Left renal pelvis (tissue), 4 donors: ENCODE results near the gene GTSE1. TPM values are rescaled to one million over a fixed set of nuclear protein-coding genes. Genes with fewer than 3 reads are reported as not detected.

Experiments
- DNase-seq, 4 donors: peaks; one replicate each; pipeline ENCODE4 v3.0.0-alpha.2; 2013; ENCODE audit warnings: low read depth in 4 of 4, low spot score in 3 of 4
- polyA plus RNA-seq, 4 donors: library from polyadenylated mRNA; unstranded; fragments of 120-200 nt; gene quantifications; one replicate each; pipeline ENCODE4 v1.2.1, GENCODE V29; 2013; ENCODE audit not compliant: insufficient read length in 4 of 4

GTSE1 gene
- polyA plus RNA-seq, 4 donors: 13.3 to 20.0 (median 15.6) TPM

DNA sequence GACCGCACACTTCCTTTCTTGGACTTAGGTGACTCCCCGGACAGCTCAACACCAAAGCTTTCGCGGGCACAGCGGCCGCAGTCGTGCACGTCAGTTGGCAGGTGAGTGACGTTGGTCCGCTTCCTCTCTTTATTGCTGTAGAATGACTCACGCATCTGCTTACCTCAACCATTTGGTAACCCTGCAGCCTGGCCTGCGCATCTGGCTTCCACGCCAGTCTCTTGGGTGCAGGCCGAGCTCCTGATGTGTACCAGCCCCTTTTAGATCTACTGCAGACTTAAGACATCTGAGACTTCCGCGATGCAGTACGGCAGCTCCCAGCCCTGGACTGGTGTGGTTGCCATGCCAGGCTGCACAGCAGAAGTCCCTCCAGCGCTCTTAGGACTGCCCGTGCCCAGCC, 26.5 kb downstream of the GTSE1 start:
- DNase-seq: no peak

DNA sequence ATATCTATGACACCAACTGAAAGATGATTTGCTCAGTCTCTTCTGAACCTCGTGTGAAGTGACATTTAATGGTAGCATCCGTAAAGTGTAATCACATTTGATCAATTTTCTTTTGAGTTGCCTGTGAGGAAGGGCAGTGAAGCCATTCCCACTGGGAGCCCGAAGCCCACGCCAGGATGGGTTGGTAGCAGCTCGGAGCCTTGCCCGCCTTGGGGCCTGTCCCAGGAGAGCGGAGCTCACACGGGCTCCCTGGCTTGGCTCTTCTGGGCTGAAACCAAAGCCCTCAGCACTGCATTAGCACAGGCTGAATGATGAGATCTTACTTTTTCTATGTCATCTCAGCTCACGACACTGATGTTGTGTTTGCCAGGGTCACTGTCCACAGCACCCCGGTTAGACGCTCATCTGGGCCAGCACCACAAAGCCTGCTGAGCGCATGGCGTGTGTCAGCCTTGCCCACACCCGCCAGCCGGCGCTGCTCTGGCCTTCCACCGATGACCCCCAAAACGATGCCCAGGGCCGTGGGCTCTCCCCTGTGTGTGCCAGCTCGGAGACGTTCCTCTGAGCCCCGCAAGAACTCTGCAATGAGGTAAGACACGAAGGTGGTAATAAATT, 29.5 kb downstream of the GTSE1 start:
- no peak for DNase-seq

DNA sequence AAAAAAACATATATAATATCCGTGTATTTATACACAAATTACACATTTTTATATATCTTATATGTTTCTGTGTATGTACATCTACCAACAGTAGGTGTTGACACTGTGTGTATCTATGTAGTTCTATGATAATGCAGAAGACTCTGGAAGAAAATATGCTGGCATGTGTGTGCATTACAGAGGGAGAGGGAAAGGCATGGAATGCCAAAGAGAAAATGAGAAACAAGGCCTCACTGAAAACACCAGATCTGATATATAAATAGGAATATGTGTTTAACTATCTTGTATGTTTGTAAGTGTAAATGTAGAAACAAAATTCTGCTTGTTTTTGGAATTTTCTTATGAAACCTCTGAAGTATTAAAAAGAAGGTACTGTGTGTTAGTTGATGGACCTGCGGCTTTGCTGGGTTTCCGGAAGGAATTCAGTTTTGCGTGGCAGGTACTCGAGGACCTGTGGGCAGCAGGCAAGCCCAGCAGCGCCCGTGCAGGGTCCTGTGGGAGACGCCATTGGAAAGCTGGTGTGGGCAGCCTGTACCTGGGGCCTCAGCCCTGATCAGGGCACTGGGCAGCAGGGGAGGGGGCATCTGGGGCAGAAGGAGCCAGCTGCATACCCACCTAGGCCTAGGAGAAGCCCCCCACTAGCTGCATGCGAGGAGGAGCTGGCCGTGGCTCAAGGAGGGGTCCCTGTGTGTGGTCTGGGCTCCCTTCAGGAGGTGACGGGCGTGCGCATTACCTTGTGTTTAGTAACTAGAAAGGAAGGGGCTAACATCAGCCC, 31.2 kb downstream of the GTSE1 start:
- no peak for DNase-seq

DNA sequence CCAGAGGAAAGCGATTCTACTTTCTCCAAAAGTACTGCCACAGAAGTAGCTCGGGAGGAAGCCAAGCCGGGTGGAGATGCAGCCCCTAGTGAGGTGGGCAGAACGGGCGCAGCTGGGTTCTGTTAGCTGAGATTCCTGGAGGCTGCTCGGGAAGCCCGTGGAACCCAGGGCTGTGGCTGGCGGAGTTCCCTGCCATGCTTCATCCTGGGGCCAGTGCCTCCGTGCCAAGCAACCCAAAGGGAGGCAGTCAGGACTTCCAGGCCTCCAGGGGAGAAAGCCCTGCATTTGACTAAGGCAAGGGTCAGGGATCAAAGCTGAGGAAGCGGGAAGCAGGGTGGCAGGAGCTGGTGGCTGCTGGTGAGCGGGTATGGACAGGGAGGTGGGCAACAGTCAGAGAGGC, 32.1 kb downstream of the GTSE1 start:
- DNase-seq: no peak

DNA sequence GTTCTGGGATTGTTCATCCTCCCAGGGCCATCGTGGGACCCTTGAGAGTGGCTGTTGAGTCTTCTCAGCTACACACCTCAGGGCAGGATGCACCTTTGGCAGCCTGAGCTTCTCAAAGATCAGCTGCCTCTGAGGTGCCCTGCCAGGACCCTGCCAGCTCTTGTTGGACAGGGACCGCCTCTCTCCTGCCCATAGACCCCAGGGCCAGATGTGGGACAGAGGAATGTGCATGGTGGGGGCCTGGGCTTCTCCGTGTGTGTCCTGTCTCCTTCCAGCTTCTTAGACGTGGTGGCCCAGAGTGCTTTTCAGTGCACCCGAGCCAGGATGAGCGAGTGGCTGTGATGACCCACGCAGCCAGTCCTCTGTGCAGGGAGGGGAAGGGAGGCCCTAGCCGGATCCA, 32.9 kb downstream of the GTSE1 start:
- no peak for DNase-seq

DNA sequence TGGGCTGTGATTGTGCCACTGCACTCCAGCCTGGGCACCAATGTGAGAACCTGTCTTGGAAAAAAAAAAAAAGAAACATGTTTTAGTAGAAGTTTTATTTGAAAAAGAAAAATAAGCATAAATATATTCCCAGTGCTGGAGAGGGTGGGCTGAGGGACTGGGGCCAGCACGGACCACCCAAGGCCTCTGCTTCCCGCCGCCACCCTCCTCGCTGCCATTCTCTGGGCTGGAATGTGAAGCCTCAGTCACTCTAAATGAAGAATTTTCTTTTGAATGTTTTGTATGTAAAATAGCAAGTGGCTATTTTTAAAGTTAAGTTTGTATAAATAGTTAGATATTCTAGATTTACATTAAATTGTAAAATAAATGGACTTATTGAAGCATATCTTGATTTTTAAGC, 33.8 kb downstream of the GTSE1 start:
- DNase-seq: no peak

DNA sequence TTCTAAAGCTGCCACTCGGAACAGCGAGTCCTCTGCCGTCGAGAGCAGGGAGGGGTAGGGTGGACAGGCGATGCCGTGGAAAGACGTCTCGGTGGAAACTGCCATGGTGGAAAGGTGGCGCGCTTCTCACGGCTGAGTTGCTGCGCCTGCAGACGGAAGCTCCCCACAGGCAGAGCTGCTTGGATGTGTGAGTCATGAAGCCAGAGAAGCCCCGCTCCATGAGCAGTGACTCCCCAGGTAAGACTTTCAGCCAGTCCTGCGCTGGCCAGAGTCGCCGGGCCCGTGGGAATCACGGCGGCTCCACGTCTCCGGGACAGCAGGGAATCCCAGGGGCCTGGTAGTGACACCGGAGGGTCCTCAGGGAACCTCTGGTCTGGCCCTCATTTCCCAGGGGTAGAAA, 34.8 kb downstream of the GTSE1 start:
- no peak for DNase-seq

DNA sequence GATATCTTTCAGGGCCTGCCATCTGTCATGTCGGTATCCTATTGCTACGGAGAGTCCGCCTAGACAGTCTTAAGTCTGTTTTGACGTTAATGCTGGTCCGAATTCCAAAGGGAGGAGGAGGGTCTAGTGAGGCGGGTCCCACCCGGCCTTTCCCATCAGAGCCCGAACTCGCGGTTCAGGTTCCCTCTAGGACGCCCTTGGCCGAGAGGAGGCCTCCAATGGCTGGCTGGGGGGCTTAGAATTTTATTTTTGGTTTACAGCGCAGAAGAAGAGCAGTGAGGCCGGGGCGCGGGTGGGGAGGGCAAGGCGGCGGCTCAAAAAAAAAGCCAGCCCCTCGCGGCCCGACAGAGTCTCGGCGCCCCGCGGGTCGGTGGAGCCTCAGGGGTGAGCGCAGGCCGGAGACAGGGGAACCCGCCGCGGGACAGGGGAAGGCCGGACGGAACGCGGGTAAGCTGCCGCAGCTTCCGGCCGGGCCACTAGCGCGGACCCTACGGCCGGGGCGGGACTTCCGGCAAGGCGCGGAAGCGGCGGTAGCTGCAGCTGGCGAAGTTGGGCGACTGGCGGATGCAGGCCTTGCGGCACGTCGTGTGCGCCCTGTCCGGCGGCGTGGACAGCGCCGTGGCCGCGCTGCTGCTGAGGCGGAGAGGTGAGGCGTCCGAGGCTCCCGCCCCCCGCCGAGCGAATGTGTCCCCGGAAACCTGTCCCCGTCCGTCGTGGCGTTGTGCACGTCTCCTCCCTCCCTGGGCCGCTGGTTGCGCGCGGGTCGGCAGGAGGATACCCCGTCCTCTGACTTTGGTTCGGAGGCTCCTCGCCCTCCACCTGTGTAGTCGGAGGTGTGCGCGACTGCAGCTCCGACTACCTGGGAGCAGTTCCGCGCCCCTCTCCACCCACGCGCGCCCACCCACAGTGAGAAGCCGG, 38.8 kb downstream of the GTSE1 start, which contains the start of gene TRMU:
Gene TRMU, plus strand, starts transcription at position 514 of the 918 bp plus-strand sequence. Its CDS starts 51 bp downstream, at position 565.
- DNase-seq: peak; percentile 64 to 72 (median 68)

DNA sequence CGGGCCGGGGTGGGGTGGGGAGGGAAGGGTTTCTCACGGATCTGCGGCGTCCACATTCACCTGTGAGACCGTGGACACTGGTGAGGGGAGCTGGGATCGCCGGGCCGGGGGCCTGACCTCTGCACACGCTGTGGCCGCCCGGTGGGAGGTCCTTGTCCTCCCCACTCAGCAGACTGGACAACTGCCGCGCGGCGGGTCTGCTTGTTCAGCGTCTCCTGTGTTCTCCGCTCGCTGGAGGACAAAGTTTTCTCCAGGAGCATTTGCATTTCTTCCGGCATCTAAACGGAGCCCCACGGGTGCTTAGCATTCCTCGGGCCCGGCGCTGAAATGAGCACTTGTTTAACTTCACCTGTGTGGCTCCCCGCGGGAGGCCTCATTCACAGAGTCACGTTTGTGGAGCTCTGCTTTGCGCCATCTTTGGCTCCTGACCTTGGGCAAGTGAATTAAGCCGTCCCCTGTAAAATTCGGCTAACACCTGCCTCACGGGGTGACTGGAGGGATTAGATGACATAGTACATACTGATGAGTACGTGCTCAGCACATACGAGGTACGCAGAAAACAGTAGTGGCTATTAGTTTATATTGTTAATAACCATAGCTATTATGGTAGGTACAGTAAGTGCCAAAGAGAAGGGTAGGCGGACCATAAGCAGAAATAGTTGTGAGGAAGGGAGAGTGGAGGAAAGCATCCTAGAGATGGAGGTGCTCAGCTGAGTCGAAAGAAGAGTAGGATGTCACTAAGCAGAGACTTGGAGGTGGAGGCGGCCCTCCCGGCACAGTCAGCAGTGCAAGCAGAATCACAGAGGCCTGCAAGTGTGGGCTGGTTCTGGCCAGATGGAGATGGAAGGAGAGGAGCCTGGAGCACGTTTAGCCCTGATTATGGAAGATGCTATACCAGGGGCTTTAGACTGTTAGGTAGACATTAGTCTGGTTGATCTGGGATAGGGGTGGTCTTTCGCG, 39.7 kb downstream of the GTSE1 start:
- DNase-seq: no peak

DNA sequence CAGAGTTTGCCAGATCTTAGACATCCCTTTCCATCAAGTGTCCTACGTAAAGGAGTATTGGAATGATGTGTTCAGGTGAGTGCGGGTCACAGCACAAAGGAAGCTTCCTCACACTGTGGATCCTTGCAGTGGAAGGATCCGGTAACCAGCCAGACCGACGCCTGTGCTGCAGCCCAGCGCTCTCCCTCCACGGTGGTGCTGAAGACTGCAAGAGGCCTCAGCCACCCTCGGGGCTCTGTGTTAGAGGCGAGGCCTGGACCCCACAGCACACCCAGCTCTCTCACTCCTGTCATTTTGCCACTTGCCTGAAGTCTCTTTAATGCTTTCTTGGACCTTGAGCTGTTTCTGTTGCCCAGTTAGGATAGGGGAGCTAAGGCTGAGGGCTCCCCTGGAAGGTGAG, 41.2 kb downstream of the GTSE1 start:
- no peak for DNase-seq

DNA sequence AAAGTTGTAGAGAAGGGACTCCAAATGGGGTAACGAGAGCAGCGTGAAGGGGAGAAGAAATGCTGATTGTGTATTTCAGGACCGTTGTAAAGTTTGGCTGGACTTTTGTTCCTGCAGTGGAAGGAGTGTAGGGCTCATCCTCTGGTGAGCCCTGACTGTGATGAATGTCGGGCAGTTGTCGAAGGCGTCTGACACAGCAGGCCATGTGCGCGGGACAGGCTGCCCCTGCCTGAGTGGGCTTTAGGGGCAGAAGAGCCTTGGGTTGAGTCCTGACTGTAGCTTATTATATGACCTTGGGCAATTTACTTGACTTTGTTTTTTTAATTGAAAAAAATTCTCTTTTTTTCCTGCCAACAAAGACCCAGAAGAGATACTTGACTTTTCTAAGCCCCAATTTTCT, 42.0 kb downstream of the GTSE1 start:
- DNase-seq: no peak

DNA sequence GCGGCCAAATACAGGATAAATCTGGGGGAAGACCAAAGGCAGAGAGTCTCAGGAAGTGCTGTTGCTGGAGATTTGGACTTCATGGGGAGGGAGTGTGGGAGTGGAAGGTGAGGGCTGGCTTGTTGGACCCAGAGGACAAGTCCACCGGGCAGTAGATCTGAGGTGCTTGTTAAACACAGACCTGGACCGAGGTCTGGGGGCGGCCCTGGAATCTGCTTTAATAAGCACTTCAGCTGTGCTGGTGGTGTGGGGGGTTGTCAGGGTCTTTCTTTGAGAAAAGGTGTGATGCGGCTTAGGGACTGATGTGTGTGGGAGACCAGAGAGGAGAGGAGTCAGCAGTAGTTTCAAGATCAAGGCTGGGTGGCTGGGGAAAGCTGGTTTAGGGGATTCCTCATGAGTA, 43.3 kb downstream of the GTSE1 start:
- no peak for DNase-seq

DNA sequence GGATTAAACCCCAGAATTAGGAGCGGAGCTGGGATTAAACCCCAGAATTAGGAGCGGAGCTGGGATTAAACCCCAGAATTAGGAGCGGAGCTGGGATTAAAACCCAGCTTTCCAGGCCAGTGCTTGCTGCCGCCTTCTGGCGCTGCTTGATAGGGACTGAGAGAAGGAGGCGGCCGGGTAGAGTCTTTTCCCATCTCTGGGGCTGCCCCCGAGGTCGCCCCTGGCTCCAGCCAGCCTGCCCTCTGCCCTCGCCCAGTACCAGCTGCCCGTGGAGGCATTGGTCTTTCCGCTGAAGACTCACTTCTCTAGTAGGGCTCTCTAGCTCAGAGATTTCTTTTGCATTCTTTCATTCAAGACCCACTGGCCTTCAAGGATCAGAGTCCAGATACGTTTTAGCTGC, 44.0 kb downstream of the GTSE1 start:
- no peak for DNase-seq

DNA sequence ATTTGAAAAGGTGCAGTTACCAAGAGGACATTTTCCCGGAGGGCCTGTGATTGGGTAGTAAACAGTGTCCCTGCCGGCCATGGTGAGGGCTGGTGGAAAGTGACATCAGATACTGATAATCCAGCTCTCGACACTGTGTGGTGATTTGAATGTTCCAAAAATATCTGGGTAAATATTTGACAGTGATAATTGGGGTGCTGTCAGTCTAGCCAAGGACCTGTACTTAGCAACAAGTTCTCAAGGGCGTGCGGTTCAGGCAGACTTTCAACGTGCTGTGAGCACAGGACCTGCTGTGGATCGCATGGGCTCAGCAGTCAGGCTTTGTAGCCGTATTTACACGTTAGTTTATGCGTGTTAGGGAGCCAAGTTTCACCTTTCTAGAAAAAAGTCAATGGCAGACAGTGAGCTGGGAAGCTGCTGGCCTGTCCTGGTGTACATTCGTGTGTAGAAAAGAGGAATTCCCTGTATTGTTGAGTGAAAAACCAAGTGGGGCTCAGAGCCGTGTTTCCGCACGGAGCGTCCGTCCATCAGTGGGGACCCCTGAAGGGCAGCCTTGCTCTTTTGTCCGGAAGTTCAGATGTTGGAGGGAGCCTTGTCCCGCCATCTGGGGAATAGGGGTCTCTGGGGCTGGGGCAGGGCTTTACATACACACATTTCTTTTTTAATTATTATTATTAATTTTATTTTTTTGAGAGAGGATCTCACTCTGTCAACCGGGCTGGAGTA, 50.2 kb downstream of the GTSE1 start:
- no peak for DNase-seq

DNA sequence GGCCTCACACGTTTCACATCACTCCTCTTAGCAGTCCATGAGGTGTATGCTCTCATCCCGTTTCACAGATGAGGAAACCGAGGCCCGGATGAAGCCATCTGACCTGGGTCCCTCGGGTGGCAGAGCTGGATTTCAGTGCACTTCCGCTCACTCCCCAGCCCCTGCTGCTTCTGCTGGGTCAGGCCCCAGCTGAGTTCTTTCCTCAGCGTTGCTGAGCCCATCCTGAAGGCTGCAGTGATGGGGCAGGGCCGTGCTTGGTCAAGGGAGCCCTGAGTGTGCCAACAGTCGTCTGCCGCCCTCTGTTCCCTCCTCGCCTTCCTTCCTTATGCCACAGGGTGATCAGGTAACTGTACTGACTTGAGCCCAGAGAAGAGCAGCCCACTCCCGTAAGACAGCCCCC, 51.0 kb downstream of the GTSE1 start:
- no peak for DNase-seq

DNA sequence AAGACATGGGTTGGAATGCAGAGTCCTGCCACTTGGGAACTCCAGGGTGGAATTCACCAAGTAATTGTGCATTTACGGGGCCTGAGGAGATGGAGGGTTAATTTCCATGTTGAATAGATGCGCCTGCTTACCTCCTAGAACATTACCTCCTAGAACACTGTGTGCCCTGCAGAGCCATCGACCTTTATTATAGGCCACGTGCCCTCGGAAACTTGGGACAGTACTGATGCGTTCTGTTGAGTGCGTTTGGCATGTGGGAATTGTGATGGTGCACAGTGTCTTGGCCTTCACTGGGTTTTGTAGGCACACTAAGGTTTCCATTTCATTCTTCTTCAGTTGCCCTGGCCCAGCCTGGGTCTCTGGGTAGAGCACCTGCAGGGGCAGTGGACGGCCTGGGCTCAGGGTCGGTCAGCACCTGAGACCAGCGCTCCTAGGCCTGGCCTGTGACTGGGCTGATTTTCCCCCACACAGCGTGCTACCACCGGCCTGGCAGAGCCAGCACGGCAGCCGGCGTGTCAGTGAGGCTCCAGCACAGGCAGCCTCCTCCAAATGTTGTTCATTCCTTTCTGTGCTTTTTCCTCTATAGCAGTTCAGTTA, 51.5 kb downstream of the GTSE1 start:
- DNase-seq: no peak

DNA sequence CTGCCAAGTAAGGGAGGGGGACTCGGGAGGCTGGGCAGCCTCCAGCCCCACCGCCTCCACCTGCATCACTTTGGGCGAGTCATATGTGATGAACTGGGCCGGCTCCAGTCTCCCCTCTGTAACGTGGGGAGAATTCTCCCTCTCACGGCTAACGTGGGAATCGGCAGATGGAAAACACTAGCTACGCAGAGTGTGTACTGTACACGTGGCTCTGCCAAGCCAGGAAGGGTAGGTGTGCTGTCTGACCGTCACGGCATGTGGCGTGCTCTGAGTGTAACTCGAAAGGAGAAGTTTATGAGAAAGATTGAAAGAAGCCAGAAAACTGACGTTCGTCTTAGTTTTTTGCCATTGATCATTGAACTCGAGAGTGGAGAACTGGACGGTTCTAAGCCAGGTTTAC, 52.6 kb downstream of the GTSE1 start:
- no peak for DNase-seq

DNA sequence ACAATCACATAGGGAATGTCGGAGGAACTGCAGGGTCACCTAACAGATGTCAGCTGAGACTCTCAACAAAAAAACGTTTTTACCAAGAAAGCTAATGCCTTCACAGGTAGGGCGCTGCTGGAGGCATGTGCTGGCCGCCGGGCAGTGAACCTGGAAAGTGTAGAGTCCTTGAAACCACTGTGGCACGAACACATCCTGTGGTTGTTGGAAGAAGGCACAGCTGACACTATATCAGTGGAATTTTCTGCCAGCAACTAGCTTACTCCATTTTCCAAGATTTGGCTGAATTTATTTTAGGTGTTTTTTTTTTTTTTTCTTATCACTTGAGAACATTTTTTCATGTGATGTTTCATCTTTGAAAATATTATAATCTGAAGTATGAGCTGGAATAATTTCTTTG, 53.0 kb downstream of the GTSE1 start:
- DNase-seq: no peak

DNA sequence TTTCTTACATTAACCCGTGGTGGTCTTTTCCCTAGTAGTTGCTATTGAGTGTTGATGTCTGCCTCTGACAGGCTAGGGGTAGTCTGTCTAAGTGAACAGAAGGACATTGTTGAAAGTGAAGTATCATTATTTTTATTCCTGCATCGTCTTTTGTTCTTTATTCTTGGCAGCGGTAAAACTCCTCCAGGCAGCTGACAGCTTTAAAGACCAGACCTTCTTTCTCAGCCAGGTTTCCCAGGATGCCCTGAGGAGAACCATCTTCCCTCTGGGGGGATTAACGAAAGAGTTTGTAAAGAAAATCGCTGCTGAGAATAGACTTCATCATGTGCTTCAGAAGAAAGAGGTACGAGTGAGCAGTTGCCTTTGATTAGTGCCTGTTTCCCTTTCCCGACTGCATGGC, 53.5 kb downstream of the GTSE1 start:
- no peak for DNase-seq
